ENCODE data around the gene KIAA0930.

KIAA0930 gene

DNA sequence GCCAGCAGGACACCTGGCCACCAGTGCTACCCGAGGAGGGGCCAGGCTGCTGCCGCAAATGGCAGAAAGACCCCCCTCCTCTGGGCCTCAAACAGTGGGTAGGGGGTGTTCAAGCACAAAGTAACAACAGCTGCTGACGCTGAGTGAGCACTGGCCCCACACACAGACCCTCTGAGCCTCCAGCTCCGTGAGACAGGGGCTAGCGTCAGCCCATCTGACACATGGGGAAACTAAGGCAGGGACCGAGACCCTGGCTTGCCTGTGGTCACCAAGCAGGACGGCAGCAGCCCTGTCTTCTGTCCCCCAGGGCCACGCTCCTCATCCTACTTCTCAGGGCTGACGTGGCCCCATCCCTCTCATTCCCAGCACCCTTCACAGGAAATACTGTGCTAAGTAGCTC is 40.5 kb downstream of the KIAA0930 start:
- Histone ChIP-seq H3K9me3 (ENCODE audit: control insufficient read depth, low read length) (no peaks in the 10 kb centered on the region), H2BK5ac (ENCODE audit: low read depth, low read length, poor library complexity, severe bottlenecking) (no peak overlapping the region), H3K4me1 (ENCODE audit: control insufficient read depth, insufficient read depth, low read depth, low read length) (peaks cover 26% of the 10 kb centered on the region), H4K8ac (ENCODE audit: low read length) (peak overlapping the region; percentile 22), H3K79me1 (replicated peaks; ENCODE audit: low read length, poor library complexity, severe bottlenecking) (peaks cover 14% of the 10 kb centered on the region), H2BK15ac (ENCODE audit: low read depth, poor library complexity, severe bottlenecking) (peak overlapping the region; percentile 56), H3K18ac (ENCODE audit: low read depth in 1 of 2, low read length in 2 of 2) (peak overlapping the region; percentile 1 to 90), H3K27ac (ENCODE audit: low read length, poor library complexity, severe bottlenecking) (no peak overlapping the region), H3K14ac (ENCODE audit: low read length in 2 of 2) (peak overlapping the region in 1 of 2 experiments; percentile 94), H4K91ac (ENCODE audit: low read length) (peak overlapping the region; percentile 7), H3K36me3 (ENCODE audit: control insufficient read depth in 1 of 2, insufficient read depth in 2 of 2, low read depth in 1 of 2, low read length in 2 of 2) (peaks cover 83 to 86% of the 10 kb centered on the region in 2 experiments), H3K27me3 (ENCODE audit: control insufficient read depth in 1 of 2, insufficient read depth in 1 of 2, low read length in 2 of 2) (no peaks in the 10 kb centered on the region), H3K23ac (ENCODE audit: low read length in 2 of 2) (peak overlapping the region in 1 of 2 experiments; percentile 92), H3K4me2 (ENCODE audit: low read length, poor library complexity, severe bottlenecking) (no peak overlapping the region), H3K4ac (ENCODE audit: low read depth in 1 of 2, low read length in 2 of 2) (peak overlapping the region; percentile 3 to 87), H2AK5ac (ENCODE audit: low read length, severe bottlenecking) (no peak overlapping the region), H3K9ac (ENCODE audit: low read length) (no peak overlapping the region), H3K4me3 (ENCODE audit: insufficient read depth in 1 of 2, low read depth in 1 of 2, low read length in 2 of 2) (no peak overlapping the region), H2BK120ac (ENCODE audit: low read depth, low read length) (no peak overlapping the region), H2AFZ (ENCODE audit: low read depth, low read length) (no peak overlapping the region), H2BK12ac (ENCODE audit: low read length in 2 of 2) (peak overlapping the region; percentile 44 to 98)
- WGBS, result 74% methylated on average over 9 of the region's 9 CpGs
- DNase-seq, result no peak

DNA sequence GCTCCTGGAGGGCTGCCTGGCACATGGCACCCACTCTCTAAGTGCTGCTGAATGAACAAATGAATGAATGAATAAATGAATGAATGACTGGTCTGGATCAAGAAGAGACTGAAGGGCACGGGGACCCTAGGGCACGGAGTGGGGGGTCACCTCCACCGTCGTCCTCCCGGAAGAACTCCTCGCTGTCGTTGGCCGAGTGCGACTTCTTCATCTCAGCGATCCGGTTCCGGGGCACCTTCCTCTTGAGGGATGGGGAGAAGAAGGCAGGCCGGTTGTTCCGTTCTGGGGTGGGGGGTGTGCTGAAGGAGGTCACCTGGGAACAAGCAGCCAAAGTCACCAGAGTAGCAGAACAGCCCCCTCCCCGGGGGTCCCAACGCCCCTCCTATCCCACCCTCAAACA is 41.0 kb downstream of the KIAA0930 start:
- H2AK5ac ChIP-seq (ENCODE audit: low read length, severe bottlenecking), result no peak overlapping the region
- no peak overlapping the region for H3K14ac ChIP-seq (ENCODE audit: low read length in 2 of 2)
- H3K18ac ChIP-seq (ENCODE audit: low read depth in 1 of 2, low read length in 2 of 2), result no peak overlapping the region
- no peak overlapping the region for H3K4me2 ChIP-seq (ENCODE audit: low read length, poor library complexity, severe bottlenecking)
- peaks cover 26% of the 10 kb centered on the region for H3K4me1 ChIP-seq (ENCODE audit: control insufficient read depth, insufficient read depth, low read depth, low read length)
- H3K23ac ChIP-seq (ENCODE audit: low read length in 2 of 2), result no peak overlapping the region
- peak overlapping the region in 1 of 2 experiments; percentile 98 for H2BK12ac ChIP-seq (ENCODE audit: low read length in 2 of 2)
- peak overlapping the region; percentile 7 for H4K91ac ChIP-seq (ENCODE audit: low read length)
- H2BK15ac ChIP-seq (ENCODE audit: low read depth, poor library complexity, severe bottlenecking), result peak overlapping the region; percentile 56
- no peak overlapping the region for H2BK5ac ChIP-seq (ENCODE audit: low read depth, low read length, poor library complexity, severe bottlenecking)
- H3K4me3 ChIP-seq (ENCODE audit: insufficient read depth in 1 of 2, low read depth in 1 of 2, low read length in 2 of 2), result no peak overlapping the region
- peaks cover 14% of the 10 kb centered on the region for H3K79me1 ChIP-seq (replicated peaks; ENCODE audit: low read length, poor library complexity, severe bottlenecking)
- no peak overlapping the region for H3K4ac ChIP-seq (ENCODE audit: low read depth in 1 of 2, low read length in 2 of 2)
- DNase-seq, result no peak
- H3K9me3 ChIP-seq (ENCODE audit: control insufficient read depth, low read length), result no peaks in the 10 kb centered on the region
- H2BK120ac ChIP-seq (ENCODE audit: low read depth, low read length), result no peak overlapping the region
- H3K27ac ChIP-seq (ENCODE audit: low read length, poor library complexity, severe bottlenecking), result no peak overlapping the region
- WGBS, result over 99% methylated on average over 10 of the region's 16 CpGs
- H3K9ac ChIP-seq (ENCODE audit: low read length), result no peak overlapping the region
- peak overlapping the region; percentile 22 for H4K8ac ChIP-seq (ENCODE audit: low read length)
- H3K27me3 ChIP-seq (ENCODE audit: control insufficient read depth in 1 of 2, insufficient read depth in 1 of 2, low read length in 2 of 2), result no peaks in the 10 kb centered on the region
- peaks cover 82 to 86% of the 10 kb centered on the region in 2 experiments for H3K36me3 ChIP-seq (ENCODE audit: control insufficient read depth in 1 of 2, insufficient read depth in 2 of 2, low read depth in 1 of 2, low read length in 2 of 2)
- H2AFZ ChIP-seq (ENCODE audit: low read depth, low read length), result no peak overlapping the region

DNA sequence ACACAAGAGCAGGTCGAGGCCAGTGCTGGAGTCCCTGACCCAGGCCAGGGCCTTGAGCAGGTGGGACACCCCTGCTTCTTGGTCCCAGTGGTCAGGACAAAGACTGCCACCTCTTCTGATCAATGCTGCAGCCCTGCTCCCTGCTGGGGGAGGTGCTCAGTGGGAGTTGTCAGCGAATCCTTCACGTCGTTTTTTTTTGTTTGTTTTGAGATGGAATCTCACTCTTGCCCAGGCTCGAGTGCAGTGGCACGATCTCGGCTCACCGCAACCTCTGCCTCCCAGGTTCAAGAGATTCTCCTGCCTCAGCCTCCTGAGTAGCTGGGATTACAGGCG is 42.3 kb downstream of the KIAA0930 start:
- no peak overlapping the region for H4K8ac ChIP-seq (ENCODE audit: low read length)
- no peak overlapping the region for H3K4me2 ChIP-seq (ENCODE audit: low read length, poor library complexity, severe bottlenecking)
- H2BK12ac ChIP-seq (ENCODE audit: low read length in 2 of 2), result peak overlapping the region in 1 of 2 experiments; percentile 1
- DNase-seq, result no peak
- no peak overlapping the region for H2AFZ ChIP-seq (ENCODE audit: low read depth, low read length)
- H3K79me1 ChIP-seq (replicated peaks; ENCODE audit: low read length, poor library complexity, severe bottlenecking), result peaks cover 14% of the 10 kb centered on the region
- no peak overlapping the region for H3K18ac ChIP-seq (ENCODE audit: low read depth in 1 of 2, low read length in 2 of 2)
- H3K4ac ChIP-seq (ENCODE audit: low read depth in 1 of 2, low read length in 2 of 2), result no peak overlapping the region
- no peak overlapping the region for H3K4me3 ChIP-seq (ENCODE audit: insufficient read depth in 1 of 2, low read depth in 1 of 2, low read length in 2 of 2)
- no peak overlapping the region for H3K14ac ChIP-seq (ENCODE audit: low read length in 2 of 2)
- no peak overlapping the region for H2BK15ac ChIP-seq (ENCODE audit: low read depth, poor library complexity, severe bottlenecking)
- H2BK120ac ChIP-seq (ENCODE audit: low read depth, low read length), result no peak overlapping the region
- H3K36me3 ChIP-seq (ENCODE audit: control insufficient read depth in 1 of 2, insufficient read depth in 2 of 2, low read depth in 1 of 2, low read length in 2 of 2), result peaks cover 74 to 76% of the 10 kb centered on the region in 2 experiments
- H2AK5ac ChIP-seq (ENCODE audit: low read length, severe bottlenecking), result no peak overlapping the region
- no peak overlapping the region for H4K91ac ChIP-seq (ENCODE audit: low read length)
- H3K23ac ChIP-seq (ENCODE audit: low read length in 2 of 2), result no peak overlapping the region
- WGBS, result 68% methylated on average over 8 of the region's 9 CpGs
- H3K27ac ChIP-seq (ENCODE audit: low read length, poor library complexity, severe bottlenecking), result no peak overlapping the region
- no peak overlapping the region for H3K9ac ChIP-seq (ENCODE audit: low read length)
- no peak overlapping the region for H2BK5ac ChIP-seq (ENCODE audit: low read depth, low read length, poor library complexity, severe bottlenecking)
- H3K27me3 ChIP-seq (ENCODE audit: control insufficient read depth in 1 of 2, insufficient read depth in 1 of 2, low read length in 2 of 2), result no peaks in the 10 kb centered on the region
- H3K4me1 ChIP-seq (ENCODE audit: control insufficient read depth, insufficient read depth, low read depth, low read length), result peaks cover 26% of the 10 kb centered on the region
- no peaks in the 10 kb centered on the region for H3K9me3 ChIP-seq (ENCODE audit: control insufficient read depth, low read length)

DNA sequence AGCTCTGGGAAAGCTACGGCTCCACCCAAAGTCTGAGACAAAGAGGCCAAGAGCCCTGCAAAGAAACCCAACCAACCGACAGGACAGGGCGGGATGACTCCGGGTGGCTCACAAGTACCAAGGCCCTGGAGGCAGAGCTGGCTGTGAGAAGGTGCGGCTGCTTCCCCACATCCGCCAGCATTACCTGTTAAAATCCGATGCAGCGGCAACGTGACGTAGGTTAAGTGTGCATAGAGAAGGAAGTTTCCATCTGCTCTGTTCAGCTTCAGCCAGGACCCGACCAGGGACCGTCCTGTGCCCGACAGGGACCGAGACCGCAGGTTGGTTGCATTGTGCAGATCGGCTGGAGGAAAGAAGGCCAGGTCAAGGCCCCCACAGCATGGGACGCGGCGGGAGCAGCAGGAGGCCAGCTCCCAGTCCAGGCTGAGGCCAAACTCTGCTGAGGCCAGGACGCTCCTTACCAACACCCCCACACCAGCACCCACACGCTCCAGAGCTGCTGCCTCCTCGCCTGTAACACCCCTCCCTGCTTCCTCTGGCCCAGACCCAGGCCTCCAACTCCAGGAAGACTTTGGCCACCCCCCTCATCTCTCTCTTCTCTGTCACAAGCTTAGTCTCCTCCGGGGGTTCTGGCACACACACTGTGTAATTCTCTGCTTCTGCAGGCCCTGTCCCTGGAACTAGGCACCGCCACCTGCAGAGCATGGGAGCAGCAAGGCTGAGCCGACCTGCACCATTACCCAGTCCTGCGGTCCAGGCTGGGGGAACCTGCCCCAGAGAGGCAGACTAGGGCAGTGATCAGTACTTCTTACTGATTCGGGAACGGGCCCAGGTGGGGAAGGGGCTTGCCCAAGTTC is 42.9 kb downstream of the KIAA0930 start:
- no peak overlapping the region for H2BK5ac ChIP-seq (ENCODE audit: low read depth, low read length, poor library complexity, severe bottlenecking)
- no peak overlapping the region for H3K18ac ChIP-seq (ENCODE audit: low read depth in 1 of 2, low read length in 2 of 2)
- H3K27ac ChIP-seq (ENCODE audit: low read length, poor library complexity, severe bottlenecking), result no peak overlapping the region
- no peak overlapping the region for H3K4me2 ChIP-seq (ENCODE audit: low read length, poor library complexity, severe bottlenecking)
- WGBS, result 94% methylated on average over 28 of the region's 28 CpGs
- H2BK12ac ChIP-seq (ENCODE audit: low read length in 2 of 2), result peak overlapping the region in 1 of 2 experiments; percentile 1
- no peak overlapping the region for H3K23ac ChIP-seq (ENCODE audit: low read length in 2 of 2)
- H3K4ac ChIP-seq (ENCODE audit: low read depth in 1 of 2, low read length in 2 of 2), result no peak overlapping the region
- no peak overlapping the region for H4K91ac ChIP-seq (ENCODE audit: low read length)
- H2BK15ac ChIP-seq (ENCODE audit: low read depth, poor library complexity, severe bottlenecking), result no peak overlapping the region
- no peak overlapping the region for H2AK5ac ChIP-seq (ENCODE audit: low read length, severe bottlenecking)
- H3K4me3 ChIP-seq (ENCODE audit: insufficient read depth in 1 of 2, low read depth in 1 of 2, low read length in 2 of 2), result no peak overlapping the region
- H3K79me1 ChIP-seq (replicated peaks; ENCODE audit: low read length, poor library complexity, severe bottlenecking), result peaks cover 14% of the 10 kb centered on the region
- peaks cover 70 to 71% of the 10 kb centered on the region in 2 experiments for H3K36me3 ChIP-seq (ENCODE audit: control insufficient read depth in 1 of 2, insufficient read depth in 2 of 2, low read depth in 1 of 2, low read length in 2 of 2)
- no peaks in the 10 kb centered on the region for H3K9me3 ChIP-seq (ENCODE audit: control insufficient read depth, low read length)
- no peak overlapping the region for H3K9ac ChIP-seq (ENCODE audit: low read length)
- peak overlapping the region; percentile 27 for H4K8ac ChIP-seq (ENCODE audit: low read length)
- no peak overlapping the region for H2BK120ac ChIP-seq (ENCODE audit: low read depth, low read length)
- H3K4me1 ChIP-seq (ENCODE audit: control insufficient read depth, insufficient read depth, low read depth, low read length), result peaks cover 27% of the 10 kb centered on the region
- no peak overlapping the region for H3K14ac ChIP-seq (ENCODE audit: low read length in 2 of 2)
- no peaks in the 10 kb centered on the region for H3K27me3 ChIP-seq (ENCODE audit: control insufficient read depth in 1 of 2, insufficient read depth in 1 of 2, low read length in 2 of 2)
- no peak for DNase-seq
- H2AFZ ChIP-seq (ENCODE audit: low read depth, low read length), result no peak overlapping the region

Measured in mesenchymal stem cell (in vitro differentiated cells and primary cell).